HG02970 (cell line): ENCODE measurements around the gene SLC34A2.
"Not testable (repeated sequence)": the region's sequence is repeated elsewhere in the genome, so short reads cannot be mapped to it uniquely, and the experiment has no call there.

Experiments used
- ATAC-seq: cut with Tn5 transposase; IDR thresholded peaks from one replicate; pipeline ENCODE4 v1.9.1; 2021; ENCODE audit warnings: mild to moderate bottlenecking, moderate library complexity, moderate number of reproducible peaks; ENCODE audit not compliant: unreplicated experiment, low FRiP score

The SLC34A2 gene

DNA sequence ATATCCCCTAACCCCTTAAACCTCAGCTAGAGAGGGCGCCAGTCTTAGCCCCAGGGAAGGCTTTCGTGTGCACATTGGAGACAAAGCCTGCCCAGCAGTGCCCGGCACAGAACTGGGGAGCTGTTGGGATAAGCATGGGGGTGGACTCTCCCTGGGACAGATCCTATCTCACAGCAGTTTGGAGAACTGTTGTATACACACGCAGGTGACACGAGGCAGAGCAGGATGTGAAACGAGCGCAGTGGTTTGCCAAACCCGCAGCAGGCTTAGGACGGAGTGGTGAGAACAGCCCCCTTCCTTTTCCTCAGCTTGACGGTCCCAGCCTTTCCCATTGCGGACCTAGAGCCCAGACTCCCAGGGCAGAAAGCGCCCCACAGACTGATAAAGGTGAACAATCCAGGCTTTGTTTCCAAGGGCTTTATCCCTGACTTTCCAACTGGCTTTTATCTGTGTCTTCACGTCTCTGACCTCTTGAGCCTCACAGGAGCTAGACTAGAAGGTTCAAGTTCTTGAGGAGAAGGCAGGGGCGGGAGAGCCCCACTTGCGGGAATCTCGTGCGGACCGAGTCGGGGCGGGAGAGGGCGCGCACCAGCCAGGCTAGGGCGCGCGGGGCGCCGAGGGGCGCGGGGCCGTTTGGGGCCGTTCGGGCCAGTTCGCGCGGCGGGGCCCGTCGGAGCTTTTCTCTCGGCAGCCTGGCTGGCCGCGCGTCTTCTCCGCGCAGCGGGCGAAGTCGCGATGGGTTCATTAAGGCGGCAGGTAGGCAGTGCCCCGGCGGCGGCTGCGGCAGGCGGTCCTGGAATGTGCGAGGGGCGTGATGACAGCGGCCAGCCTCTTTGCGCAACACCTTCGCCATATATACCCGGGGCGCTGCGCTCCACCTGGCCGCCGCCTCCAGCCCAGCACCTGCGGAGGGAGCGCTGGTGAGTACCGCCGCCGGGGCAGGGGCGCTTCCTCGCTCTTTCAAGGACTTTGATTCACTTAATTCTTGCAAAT, at the start of gene SLC34A2:
Gene SLC34A2 (plus strand): TSS at position 881 of the 993 bp plus-strand sequence. CDS start 6,650 bp downstream, outside the sequence.
- no peak for ATAC-seq

- no peak for ATAC-seq
Observed at GRCh38 chr4:25608644-25609043, 47.0 kb upstream of the SLC34A2 start.

DNA sequence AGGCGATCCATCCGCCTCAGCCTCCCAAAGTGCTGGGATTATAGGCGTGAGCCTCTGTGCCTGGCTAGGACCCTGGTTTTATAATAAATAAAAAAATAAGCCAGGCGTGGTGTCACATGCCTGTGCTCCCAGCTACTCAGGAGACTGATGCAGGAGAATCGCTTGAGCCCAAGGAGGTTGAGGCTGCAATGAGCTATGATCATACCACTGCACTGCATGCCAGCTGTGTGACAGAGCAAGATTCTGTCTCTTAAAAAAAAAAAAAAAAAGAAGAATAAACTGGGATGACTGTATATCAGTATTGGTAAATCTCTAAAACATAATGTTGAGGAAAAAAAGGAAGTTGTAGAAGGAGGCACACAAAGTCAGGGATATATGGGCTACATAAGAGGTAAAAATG, 45.7 kb upstream of the SLC34A2 start:
- no peak for ATAC-seq

- not testable (repeated sequence) for ATAC-seq
Observed at GRCh38 chr4:25613613-25614012, 42.0 kb upstream of the SLC34A2 start.

DNA sequence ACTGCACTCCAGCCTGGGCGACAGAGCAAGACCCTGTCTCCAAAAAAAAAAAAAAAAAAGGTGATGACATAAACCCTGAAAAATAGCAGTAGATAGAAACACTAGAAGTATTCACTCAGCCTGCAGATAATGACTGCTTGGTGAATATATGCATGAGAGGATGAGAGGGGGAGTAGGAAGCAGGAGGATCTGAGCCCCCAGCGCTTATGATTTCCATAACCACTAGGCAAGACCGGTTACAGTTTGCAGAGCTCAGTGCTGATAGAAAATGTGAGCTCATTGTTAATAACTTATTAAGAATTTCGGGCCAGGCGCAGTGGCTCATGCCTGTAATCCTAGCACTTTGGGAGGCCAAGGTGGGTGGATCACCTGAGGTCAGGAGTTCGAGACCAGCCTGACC, 40.8 kb upstream of the SLC34A2 start:
- ATAC-seq, result no peak

GRCh38 chr4:25621027-25621930, 34.4 kb upstream of the SLC34A2 start:
- no peak for ATAC-seq

- ATAC-seq, result no peak
Observed at GRCh38 chr4:25624616-25625015, 31.0 kb upstream of the SLC34A2 start.

- no peak for ATAC-seq
Observed at GRCh38 chr4:25628451-25628850, 27.2 kb upstream of the SLC34A2 start.

- no peak for ATAC-seq
Observed at GRCh38 chr4:25632135-25632534, 23.5 kb upstream of the SLC34A2 start.

DNA sequence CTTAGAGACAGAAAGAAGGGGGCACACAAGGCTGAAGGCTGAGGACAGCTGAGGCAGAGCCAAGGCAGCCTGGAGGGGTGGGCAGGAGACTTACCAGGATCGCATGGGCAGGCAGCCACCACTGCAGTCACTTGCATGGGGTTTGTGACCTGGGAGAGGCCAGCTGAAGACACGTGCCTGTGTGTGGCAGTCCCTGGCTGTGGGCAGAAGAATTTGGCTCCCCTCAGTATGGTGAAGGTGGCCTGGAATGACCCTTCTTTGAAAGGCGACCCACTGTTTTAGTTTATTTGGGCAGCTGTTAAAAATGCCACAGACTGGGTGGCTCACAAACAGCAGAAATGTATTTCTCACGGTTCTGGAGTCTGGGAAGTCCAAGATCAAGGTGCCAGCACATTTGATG, 22.1 kb upstream of the SLC34A2 start:
- ATAC-seq, result no peak

- no peak for ATAC-seq
Observed at GRCh38 chr4:25635501-25635900, 20.1 kb upstream of the SLC34A2 start.

DNA sequence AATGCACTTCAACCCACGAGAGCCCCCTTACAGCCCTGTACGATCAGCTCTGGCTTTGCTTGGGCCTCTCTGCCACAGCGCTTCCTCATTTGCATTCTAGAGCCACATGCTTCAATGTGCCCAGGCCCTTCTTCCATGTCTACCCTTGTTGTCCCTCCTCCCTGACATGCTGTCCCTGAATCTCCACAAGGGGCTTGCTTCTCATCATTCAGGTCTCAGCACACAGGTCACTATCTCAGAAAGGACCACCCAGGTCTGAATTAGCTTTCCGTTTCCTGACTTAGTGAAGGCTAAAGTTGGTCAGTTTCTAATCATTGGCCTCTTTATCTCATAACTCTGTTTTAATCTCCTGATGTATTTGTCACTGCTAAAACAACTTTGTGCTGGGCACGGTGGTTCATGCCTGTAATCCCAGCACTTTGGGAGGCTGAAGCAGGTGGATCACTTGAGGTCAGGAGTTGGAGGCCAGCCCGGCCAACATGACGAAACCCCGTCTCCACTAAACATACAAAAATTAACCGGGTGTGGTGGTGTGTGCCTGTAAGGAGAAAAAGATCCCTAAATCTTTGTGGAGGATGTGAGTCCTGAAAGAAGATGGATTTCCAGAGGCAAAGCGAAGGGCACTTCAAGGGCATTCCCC, 17.9 kb upstream of the SLC34A2 start:
- no peak for ATAC-seq

GRCh38 chr4:25638221-25638601, 17.4 kb upstream of the SLC34A2 start:
- ATAC-seq, result no peak

DNA sequence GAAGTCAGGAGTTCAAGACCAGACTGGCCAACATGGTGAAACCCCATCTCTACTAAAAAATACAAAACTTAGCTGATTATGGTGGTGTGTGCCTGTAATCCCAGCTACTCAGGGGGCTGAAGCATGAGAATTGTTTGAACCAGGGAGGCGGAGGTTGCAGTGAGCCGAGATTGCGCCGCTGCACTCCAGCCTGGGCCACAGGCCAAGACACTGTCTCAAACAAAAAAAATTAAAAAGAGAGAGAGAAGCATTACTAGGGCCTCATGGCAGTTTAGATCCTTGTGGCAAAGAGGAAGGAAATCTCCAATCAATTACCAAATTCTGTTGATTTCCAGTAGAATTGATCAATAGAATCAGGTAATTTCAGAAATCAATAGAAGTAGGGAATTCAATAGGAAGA, 16.8 kb upstream of the SLC34A2 start:
- ATAC-seq, result no peak

DNA sequence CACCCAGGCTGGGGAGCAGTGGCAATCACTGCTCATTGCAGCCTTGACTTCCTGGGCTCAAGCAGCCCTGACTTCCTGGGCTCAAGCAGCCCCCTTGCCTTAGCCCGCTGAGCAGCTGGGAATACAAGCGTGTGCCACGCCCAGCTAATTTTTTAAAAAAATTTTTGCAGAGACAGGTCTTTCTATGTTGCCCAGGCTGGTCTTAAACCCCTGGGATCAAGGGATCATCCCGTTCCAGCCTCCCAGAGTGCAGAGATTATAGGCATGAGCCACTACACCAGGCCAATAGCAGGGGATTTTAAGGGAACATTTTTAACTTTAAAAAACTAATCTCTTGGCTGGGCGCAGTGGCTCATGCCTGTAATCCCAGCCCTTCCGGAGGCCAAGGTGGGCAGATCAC, 5.3 kb upstream of the SLC34A2 start:
- ATAC-seq, result no peak

- ATAC-seq, result no peak
Observed at GRCh38 chr4:25651682-25652081, 4.0 kb upstream of the SLC34A2 start.

DNA sequence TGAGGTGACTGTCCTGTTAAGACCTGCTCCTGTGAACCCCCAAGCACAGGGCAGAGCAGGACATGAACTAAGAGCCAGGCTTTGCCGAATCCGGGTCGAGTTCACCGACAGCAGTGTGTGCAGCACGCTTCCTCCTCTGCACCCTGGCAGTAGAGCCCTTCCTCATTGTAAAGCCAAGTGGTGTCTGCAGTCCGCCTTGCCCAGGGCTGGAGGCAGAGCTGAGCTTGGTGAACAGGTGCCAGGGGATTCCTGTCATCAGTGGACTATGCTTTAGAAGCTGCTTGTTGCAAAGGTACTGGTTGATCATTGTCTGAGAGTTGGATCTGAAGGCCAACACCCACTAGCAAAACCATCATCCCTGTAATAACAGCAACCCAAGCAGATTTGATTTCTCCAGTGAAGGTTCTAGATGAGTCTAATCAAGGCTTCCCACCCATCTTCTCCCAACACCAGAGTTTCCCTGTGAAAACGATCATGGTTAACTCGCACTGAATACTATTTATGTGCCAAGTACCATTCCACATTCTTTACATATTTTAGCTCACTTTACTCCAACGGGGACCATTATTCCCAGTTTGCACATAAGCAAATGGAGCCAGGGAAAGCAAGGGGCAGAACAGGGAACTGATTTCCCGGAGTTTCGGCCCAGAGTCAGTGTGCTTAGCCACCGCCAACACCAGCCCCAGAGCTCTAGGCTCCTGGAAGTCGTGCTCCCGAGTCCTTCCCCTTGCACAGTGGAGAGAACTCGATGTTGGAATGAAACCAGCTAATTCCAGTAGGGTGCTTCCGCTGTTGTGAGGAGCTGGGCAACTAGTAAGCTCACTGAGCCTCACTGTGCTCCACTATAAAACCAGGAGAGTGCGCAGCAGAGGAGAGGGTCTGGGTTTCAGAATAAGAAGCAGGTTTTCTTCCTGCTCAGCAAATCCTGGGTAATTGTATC, 1.4 kb upstream of the SLC34A2 start:
- ATAC-seq, result no peak

- ATAC-seq, result no peak
Observed at GRCh38 chr4:25656031-25656430, 380 bp downstream of the SLC34A2 start.

DNA sequence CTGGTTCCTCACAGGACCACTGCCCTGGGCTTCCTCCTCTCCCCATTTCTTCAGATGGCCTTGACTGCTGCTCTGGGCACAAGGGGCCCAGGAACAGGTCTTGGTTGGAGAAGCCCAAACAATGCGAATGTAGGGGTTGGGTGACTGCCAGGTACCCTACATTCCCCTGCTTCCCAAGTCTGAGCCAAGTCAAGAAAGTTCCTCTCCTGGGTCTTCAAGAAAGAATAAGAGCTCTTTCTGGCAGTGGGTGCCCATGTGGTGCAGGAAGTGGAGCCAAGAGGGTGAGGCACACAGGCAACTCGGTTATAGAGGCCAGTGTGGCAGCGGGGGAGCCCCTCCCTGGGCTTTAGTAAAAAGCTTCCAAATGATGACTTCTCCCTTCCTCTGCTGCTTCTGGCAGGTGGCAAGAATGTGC, 2.7 kb downstream of the SLC34A2 start:
- no peak for ATAC-seq

DNA sequence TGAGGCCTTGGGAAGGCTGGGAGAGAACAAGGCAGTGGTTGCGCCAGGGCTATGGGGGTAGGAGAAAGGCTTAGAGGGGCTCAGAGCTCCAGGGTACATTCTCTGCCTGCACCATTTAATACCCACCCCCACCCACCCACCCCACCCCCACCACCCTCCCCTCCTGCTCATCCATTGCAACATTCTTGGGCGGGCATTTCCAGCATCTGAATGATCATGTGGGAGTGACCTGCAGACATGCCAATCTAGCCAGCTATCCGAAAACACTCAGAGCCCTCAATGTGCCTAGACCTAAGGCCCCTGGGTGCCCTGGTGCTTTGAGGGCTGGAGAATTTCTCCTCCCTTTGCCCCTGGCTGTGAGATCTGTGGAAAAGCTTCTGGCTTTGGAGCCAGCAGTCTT, 3.1 kb downstream of the SLC34A2 start:
- no peak for ATAC-seq
